Progenitor cell of endocrine pancreas (in vitro differentiated cells): ENCODE data around the gene NEO1. TPM values are rescaled to one million over a fixed set of nuclear protein-coding genes. Genes with fewer than 3 reads are reported as not detected.

Source experiments
- DNase-seq: peaks from one replicate; pipeline ENCODE4 v3.0.0; 2021; ENCODE audit warnings: low spot score; ENCODE audit not compliant: unreplicated experiment
- H3K27ac Mint-ChIP-seq: 2 replicates; pipeline ENCODE4 v1.8.0; 2021; ENCODE audit warnings: mild to moderate bottlenecking, moderate library complexity, mixed read lengths
- H3K27me3 Mint-ChIP-seq: 2 replicates; pipeline ENCODE4 v1.8.0; 2021; ENCODE audit warnings: mixed read lengths
- H3K36me3 Mint-ChIP-seq: 2 replicates; pipeline ENCODE4 v1.8.0; 2022; ENCODE audit warnings: mixed read lengths; ENCODE audit not compliant: insufficient read depth
- H3K4me1 Mint-ChIP-seq: 2 replicates; pipeline ENCODE4 v1.8.0; 2021; ENCODE audit warnings: low read depth, mixed read lengths
- H3K4me3 Mint-ChIP-seq: 2 replicates; pipeline ENCODE4 v1.8.0; 2021; ENCODE audit warnings: low read depth, mild to moderate bottlenecking, moderate library complexity, mixed read lengths
- H3K9me3 Mint-ChIP-seq: 2 replicates; pipeline ENCODE4 v1.8.0; 2021; ENCODE audit warnings: low read depth, mixed read lengths
- CTCF ChIP-seq: fragments of 200-600 bp; sonication (generic); IDR thresholded peaks from one replicate; pipeline ENCODE4 v1.5.0; 2021; ENCODE audit warnings: antibody characterized with exemption, mild to moderate bottlenecking; ENCODE audit not compliant: unreplicated experiment
- total RNA-seq: library from RNA; stranded (reverse); gene quantifications from 2 replicates; pipeline ENCODE4 v1.2.1, GENCODE V29; 2021

The NEO1 gene
- total RNA-seq, 1 donor from 2014 or later = 118 TPM

- Mint-ChIP-seq H3K4me3 (no peak overlapping the region), H3K4me1 (peaks cover 11% of the 10 kb centered on the region), H3K27me3 (no peaks in the 10 kb centered on the region), H3K27ac (peak overlapping the region; percentile 47), H3K36me3 (peaks cover 22% of the 10 kb centered on the region), H3K9me3 (no peaks in the 10 kb centered on the region)
- no peak for TF ChIP-seq CTCF
- no peak for DNase-seq
These were observed 86.9 kb downstream of the NEO1 start for GRCh38 chr15:73139041-73139743.

GRCh38 chr15:73139744-73140553, 87.7 kb downstream of the NEO1 start:
- no peak for TF ChIP-seq CTCF
- no peak for DNase-seq
- Mint-ChIP-seq H3K27me3 (no peaks in the 10 kb centered on the region), H3K4me3 (no peak overlapping the region), H3K4me1 (peaks cover 11% of the 10 kb centered on the region), H3K27ac (no peak overlapping the region), H3K9me3 (no peaks in the 10 kb centered on the region), H3K36me3 (peaks cover 28% of the 10 kb centered on the region)

GRCh38 chr15:73141216-73141900, 89.1 kb downstream of the NEO1 start:
- DNase-seq = no peak
- H3K4me3 Mint-ChIP-seq = no peak overlapping the region
- TF ChIP-seq CTCF = no peak
- no peaks in the 10 kb centered on the region for H3K9me3 Mint-ChIP-seq
- peaks cover 28% of the 10 kb centered on the region for H3K36me3 Mint-ChIP-seq
- H3K27ac Mint-ChIP-seq = no peak overlapping the region
- peaks cover 11% of the 10 kb centered on the region for H3K4me1 Mint-ChIP-seq
- no peaks in the 10 kb centered on the region for H3K27me3 Mint-ChIP-seq

DNA sequence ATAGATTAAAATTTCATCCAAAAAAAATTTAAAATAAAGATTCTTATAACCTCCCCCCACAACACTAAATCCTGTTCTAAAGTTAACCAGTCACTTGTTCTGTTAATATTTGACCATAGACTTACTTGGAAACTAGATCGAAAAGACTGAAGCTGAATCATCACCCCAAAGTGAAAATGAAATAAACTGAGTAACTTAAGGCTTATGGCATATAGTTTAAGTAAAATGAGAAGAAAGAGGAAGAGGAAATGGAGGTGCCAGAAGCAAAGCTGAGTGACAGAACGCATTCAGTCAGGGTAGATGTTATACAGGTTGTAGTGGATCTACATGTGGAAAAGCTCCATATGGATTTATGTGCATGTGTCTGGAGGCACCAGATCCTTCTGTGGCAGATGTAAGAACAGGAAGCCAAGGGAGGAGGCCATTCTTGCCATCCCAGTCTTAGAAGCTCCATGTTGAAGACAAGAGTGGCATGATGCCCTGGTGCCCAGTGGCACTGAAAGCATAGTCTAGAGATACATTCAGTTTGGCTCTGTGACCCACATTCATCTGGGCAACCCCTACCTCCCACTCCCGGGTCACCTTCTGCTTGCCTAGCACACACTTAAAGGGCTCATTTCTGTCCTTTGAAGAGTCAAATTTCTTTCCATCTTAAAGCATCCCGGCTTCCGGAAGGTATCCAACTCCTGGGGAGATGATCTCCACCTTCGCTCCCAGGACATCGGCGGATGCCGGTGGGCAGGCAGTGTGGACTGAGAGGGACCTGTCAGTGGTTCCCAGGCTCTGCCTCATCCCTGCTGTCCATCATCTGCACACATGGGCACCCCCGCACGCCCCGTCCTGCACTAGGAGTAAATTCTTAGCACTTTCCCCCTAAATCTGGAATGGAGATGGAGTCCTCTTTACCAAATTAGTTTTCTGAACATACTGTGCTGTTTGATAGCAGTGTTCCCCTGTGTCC, 90.8 kb downstream of the NEO1 start:
- H3K4me1 Mint-ChIP-seq = peaks cover 11% of the 10 kb centered on the region
- no peaks in the 10 kb centered on the region for H3K27me3 Mint-ChIP-seq
- H3K9me3 Mint-ChIP-seq = no peaks in the 10 kb centered on the region
- no peak for DNase-seq
- TF ChIP-seq CTCF = no peak
- H3K36me3 Mint-ChIP-seq = peaks cover 23% of the 10 kb centered on the region
- no peak overlapping the region for H3K4me3 Mint-ChIP-seq
- no peak overlapping the region for H3K27ac Mint-ChIP-seq
